ENCODE data around the gene SDK1.

- no peak for TF ChIP-seq CTCF (IDR thresholded peaks at IDR 0.05; ENCODE audit: low read depth, low read length)
- TF ChIP-seq POLR2A (IDR thresholded peaks at IDR 0.05; ENCODE audit: extremely low read depth, insufficient read length), result no peak
Observed at GRCh38 chr7:3748389-3748788, 447.3 kb downstream of the SDK1 start.

Data from NB4 (cell line).